ENCODE data around the gene NT5C2. TPM values are rescaled to one million over a fixed set of nuclear protein-coding genes. Genes with fewer than 3 reads are reported as not detected.
"Not testable (repeated sequence)": the region's sequence is repeated elsewhere in the genome, so short reads cannot be mapped to it uniquely, and the experiment has no call there.

Gene NT5C2
- 100 to 1,000 TPM in 2 of 3 donors, 10 to 100 TPM in 1; 96.4 to 110 (median 103) TPM for polyA plus RNA-seq (ENCODE audit: insufficient read length in 3 of 3)

- peak in 1 of 3 donors; percentile 58 for DNase-seq (ENCODE audit: low read depth in 3 of 3, low spot score in 2 of 3)
Observed at GRCh38 chr10:103193107-103193819, at the start of gene NT5C2. Gene NT5C2, minus strand, starts transcription at chr10:103193272. Its CDS starts 18,314 bp downstream, at chr10:103174958.

GRCh38 chr10:103241262-103242011 is 48.4 kb upstream of the NT5C2 start:
- DNase-seq (ENCODE audit: low read depth in 3 of 3, low spot score in 2 of 3) = peak in 1 of 3 donors; percentile 16

- no peak for DNase-seq (ENCODE audit: low read depth in 3 of 3, low spot score in 2 of 3)
Observed at GRCh38 chr10:103238506-103239252, 45.6 kb upstream of the NT5C2 start.

- DNase-seq (ENCODE audit: low read depth in 3 of 3, low spot score in 2 of 3) = no peak
Observed at GRCh38 chr10:103235775-103236174, 42.7 kb upstream of the NT5C2 start.

- no peak for DNase-seq (ENCODE audit: low read depth in 3 of 3, low spot score in 2 of 3)
Observed at GRCh38 chr10:103232772-103233488, 39.9 kb upstream of the NT5C2 start.

GRCh38 chr10:103232131-103232673 is 39.1 kb upstream of the NT5C2 start:
- no peak for DNase-seq (ENCODE audit: low read depth in 3 of 3, low spot score in 2 of 3)

GRCh38 chr10:103231047-103231551 is 38.0 kb upstream of the NT5C2 start:
- peak in 1 of 3 donors; percentile 23 for DNase-seq (ENCODE audit: low read depth in 3 of 3, low spot score in 2 of 3)

GRCh38 chr10:103227416-103227815 is 34.3 kb upstream of the NT5C2 start:
- DNase-seq (ENCODE audit: low read depth in 3 of 3, low spot score in 2 of 3) = no peak

- DNase-seq (ENCODE audit: low read depth in 3 of 3, low spot score in 2 of 3) = no peak
Observed at GRCh38 chr10:103225939-103226338, 32.9 kb upstream of the NT5C2 start.

- not testable (repeated sequence) for DNase-seq (ENCODE audit: low read depth in 3 of 3, low spot score in 2 of 3)
Observed at GRCh38 chr10:103224721-103225120, 31.6 kb upstream of the NT5C2 start.

GRCh38 chr10:103224133-103224532 is 31.1 kb upstream of the NT5C2 start:
- no peak for DNase-seq (ENCODE audit: low read depth in 3 of 3, low spot score in 2 of 3)

- DNase-seq (ENCODE audit: low read depth in 3 of 3, low spot score in 2 of 3) = not testable (repeated sequence)
Observed at GRCh38 chr10:103216362-103216761, 23.3 kb upstream of the NT5C2 start.

- DNase-seq (ENCODE audit: low read depth in 3 of 3, low spot score in 2 of 3) = no peak
Observed at GRCh38 chr10:103215601-103216000, 22.5 kb upstream of the NT5C2 start.

- DNase-seq (ENCODE audit: low read depth in 3 of 3, low spot score in 2 of 3) = not testable (repeated sequence)
Observed at GRCh38 chr10:103210262-103210661, 17.2 kb upstream of the NT5C2 start.

GRCh38 chr10:103207643-103208042 is 14.6 kb upstream of the NT5C2 start:
- DNase-seq (ENCODE audit: low read depth in 3 of 3, low spot score in 2 of 3) = not testable (repeated sequence)

GRCh38 chr10:103207141-103207540 is 14.1 kb upstream of the NT5C2 start:
- no peak for DNase-seq (ENCODE audit: low read depth in 3 of 3, low spot score in 2 of 3)

- not testable (repeated sequence) for DNase-seq (ENCODE audit: low read depth in 3 of 3, low spot score in 2 of 3)
Observed at GRCh38 chr10:103206715-103207114, 13.6 kb upstream of the NT5C2 start.

GRCh38 chr10:103205401-103205800 is 12.3 kb upstream of the NT5C2 start:
- DNase-seq (ENCODE audit: low read depth in 3 of 3, low spot score in 2 of 3) = not testable (repeated sequence)

GRCh38 chr10:103204353-103205255 is 11.5 kb upstream of the NT5C2 start:
- DNase-seq (ENCODE audit: low read depth in 3 of 3, low spot score in 2 of 3) = no peak
